Measurements from ENCODE around the gene SHROOM3. TPM values are rescaled to one million over a fixed set of nuclear protein-coding genes. Genes with fewer than 3 reads are reported as not detected.
A peak's percentile ranks its signal among the peaks of the same experiment; 100 is the strongest.

Gene SHROOM3
- total RNA-seq, 1 donor from 2014 or later: 42.7 TPM

DNA sequence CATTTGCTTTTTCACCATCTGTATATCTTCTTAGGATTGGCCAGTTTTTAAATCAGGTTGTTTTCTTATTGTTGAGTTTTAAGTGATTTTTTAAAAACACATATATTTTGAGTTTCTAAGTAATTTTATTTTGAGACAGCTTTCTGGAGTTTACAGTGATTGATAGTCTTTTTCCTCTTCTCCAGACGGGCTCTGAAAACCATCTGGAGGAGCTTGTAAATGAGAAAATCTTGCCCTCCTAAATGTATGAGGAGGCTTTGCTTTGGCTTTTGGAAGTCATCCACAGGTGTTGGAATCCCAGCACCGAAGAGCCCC, 302.7 kb downstream of the SHROOM3 start:
- peak overlapping the region; percentile 82 for H3K27ac Mint-ChIP-seq (ENCODE audit: unreplicated experiment)
- DNase-seq (ENCODE audit: low spot score): no peak
- TF ChIP-seq, protein P1, sequence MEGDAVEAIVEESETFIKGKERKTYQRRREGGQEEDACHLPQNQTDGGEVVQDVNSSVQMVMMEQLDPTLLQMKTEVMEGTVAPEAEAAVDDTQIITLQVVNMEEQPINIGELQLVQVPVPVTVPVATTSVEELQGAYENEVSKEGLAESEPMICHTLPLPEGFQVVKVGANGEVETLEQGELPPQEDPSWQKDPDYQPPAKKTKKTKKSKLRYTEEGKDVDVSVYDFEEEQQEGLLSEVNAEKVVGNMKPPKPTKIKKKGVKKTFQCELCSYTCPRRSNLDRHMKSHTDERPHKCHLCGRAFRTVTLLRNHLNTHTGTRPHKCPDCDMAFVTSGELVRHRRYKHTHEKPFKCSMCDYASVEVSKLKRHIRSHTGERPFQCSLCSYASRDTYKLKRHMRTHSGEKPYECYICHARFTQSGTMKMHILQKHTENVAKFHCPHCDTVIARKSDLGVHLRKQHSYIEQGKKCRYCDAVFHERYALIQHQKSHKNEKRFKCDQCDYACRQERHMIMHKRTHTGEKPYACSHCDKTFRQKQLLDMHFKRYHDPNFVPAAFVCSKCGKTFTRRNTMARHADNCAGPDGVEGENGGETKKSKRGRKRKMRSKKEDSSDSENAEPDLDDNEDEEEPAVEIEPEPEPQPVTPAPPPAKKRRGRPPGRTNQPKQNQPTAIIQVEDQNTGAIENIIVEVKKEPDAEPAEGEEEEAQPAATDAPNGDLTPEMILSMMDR (IDR thresholded peaks at IDR 0.05): no peak
- H3K27me3 Mint-ChIP-seq (ENCODE audit: low read depth): no peaks in the 10 kb centered on the region
- peaks cover 6% of the 10 kb centered on the region for H3K36me3 Mint-ChIP-seq (ENCODE audit: low read depth)
- H3K4me3 Mint-ChIP-seq (ENCODE audit: unreplicated experiment): no peak overlapping the region
- no peaks in the 10 kb centered on the region for H3K9me3 Mint-ChIP-seq (ENCODE audit: low read depth)
- peaks cover 42% of the 10 kb centered on the region for H3K4me1 Mint-ChIP-seq (ENCODE audit: low read depth)

DNA sequence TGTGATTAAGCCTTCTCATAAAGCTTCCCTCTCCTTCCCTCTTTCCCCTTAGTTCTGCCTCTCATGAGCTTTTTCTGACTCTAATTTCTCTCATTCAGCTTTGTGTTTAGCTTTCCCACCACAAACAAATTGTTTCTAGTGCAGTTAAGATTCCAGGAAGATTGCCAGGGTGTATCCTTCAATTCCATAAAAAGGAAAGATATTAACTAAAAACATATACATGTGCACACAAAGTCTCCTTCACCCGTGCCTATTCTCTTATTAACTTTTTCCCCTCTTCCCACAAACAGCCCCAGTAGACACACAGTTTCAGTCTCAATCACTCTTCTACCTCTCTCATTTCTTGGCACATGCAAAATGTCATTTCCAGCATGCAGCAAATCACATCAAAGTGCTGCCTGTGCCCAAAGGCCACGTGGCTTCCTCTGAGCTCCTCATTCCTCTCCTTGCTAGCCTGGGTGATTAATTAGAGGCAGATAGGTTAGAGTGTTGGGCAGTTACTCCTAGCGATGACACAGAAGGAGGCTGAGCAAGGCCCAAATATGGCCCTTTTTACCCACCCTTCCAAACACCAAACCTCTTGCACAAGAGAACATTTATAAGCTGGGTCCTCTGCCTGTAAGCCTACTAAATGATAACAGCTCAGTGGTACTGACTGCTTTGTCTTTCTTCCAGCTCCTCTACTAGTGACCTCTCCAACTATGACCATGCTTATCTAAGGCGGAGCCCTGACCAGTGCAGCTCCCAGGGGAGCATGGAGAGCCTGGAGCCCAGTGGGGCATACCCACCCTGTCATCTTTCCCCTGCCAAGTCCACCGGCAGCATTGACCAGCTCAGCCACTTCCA, 303.3 kb downstream of the SHROOM3 start:
- H3K36me3 Mint-ChIP-seq (ENCODE audit: low read depth): peaks cover 6% of the 10 kb centered on the region
- no peak overlapping the region for H3K4me3 Mint-ChIP-seq (ENCODE audit: unreplicated experiment)
- TF ChIP-seq, protein P1 (IDR thresholded peaks at IDR 0.05): no peak
- H3K27me3 Mint-ChIP-seq (ENCODE audit: low read depth): no peaks in the 10 kb centered on the region
- H3K9me3 Mint-ChIP-seq (ENCODE audit: low read depth): no peaks in the 10 kb centered on the region
- no peak for DNase-seq (ENCODE audit: low spot score)
- H3K27ac Mint-ChIP-seq (ENCODE audit: unreplicated experiment): peak overlapping the region; percentile 82
- peaks cover 44% of the 10 kb centered on the region for H3K4me1 Mint-ChIP-seq (ENCODE audit: low read depth)

DNA sequence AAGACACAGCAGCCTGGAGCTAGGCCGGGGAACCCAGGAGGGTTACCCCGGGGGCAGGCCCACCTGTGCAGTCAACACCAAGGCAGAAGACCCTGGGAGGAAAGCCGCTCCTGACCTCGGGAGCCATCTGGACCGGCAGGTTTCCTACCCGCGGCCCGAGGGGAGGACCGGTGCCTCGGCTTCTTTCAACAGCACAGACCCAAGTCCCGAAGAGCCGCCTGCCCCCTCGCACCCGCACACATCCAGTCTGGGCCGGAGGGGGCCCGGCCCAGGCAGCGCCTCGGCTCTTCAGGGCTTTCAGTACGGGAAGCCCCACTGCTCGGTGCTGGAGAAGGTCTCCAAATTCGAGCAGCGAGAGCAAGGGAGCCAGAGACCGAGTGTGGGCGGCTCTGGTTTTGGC, 305.2 kb downstream of the SHROOM3 start:
- H3K4me1 Mint-ChIP-seq (ENCODE audit: low read depth): peaks cover 59% of the 10 kb centered on the region
- no peak overlapping the region for H3K27ac Mint-ChIP-seq (ENCODE audit: unreplicated experiment)
- no peaks in the 10 kb centered on the region for H3K27me3 Mint-ChIP-seq (ENCODE audit: low read depth)
- H3K36me3 Mint-ChIP-seq (ENCODE audit: low read depth): peaks cover 6% of the 10 kb centered on the region
- no peaks in the 10 kb centered on the region for H3K9me3 Mint-ChIP-seq (ENCODE audit: low read depth)
- no peak for DNase-seq (ENCODE audit: low spot score)
- TF ChIP-seq, protein P1 (IDR thresholded peaks at IDR 0.05): no peak
- no peak overlapping the region for H3K4me3 Mint-ChIP-seq (ENCODE audit: unreplicated experiment)

DNA sequence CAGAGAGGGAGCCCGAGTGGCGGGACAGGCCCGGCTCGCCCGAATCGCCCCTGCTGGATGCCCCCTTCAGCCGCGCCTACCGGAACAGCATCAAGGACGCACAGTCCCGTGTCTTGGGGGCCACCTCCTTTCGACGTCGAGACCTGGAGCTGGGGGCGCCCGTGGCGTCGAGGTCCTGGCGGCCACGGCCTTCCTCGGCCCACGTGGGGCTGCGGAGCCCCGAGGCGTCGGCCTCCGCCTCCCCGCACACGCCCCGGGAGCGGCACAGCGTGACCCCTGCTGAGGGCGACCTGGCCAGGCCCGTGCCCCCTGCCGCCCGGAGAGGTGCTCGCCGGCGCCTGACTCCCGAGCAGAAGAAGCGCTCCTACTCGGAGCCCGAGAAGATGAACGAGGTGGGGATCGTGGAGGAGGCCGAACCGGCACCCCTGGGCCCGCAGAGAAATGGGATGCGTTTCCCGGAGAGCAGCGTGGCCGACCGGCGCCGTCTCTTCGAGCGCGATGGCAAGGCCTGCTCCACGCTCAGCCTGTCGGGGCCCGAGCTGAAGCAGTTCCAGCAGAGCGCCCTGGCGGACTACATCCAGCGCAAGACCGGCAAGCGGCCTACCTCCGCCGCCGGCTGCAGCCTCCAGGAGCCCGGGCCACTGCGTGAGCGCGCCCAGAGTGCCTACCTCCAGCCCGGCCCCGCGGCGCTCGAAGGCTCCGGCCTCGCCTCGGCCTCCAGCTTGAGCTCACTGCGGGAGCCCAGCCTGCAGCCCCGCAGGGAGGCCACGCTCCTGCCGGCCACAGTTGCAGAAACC, 306.0 kb downstream of the SHROOM3 start:
- Mint-ChIP-seq H3K4me1 (ENCODE audit: low read depth) (peaks cover 58% of the 10 kb centered on the region), H3K27me3 (ENCODE audit: low read depth) (no peaks in the 10 kb centered on the region)
- DNase-seq (ENCODE audit: low spot score): no peak

DNA sequence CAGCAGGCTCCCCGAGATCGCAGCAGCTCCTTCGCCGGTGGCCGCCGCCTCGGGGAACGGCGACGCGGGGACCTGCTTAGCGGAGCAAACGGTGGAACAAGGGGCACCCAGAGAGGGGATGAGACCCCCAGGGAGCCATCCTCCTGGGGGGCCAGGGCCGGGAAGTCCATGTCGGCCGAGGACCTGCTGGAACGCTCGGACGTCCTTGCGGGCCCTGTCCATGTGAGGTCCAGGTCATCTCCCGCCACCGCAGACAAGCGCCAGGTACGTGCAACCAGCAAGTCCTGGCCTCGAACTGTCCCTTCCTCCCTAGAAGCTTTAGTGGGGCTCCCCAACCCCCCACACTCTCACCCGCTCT, 306.6 kb downstream of the SHROOM3 start:
- Mint-ChIP-seq H3K27me3 (ENCODE audit: low read depth) (no peaks in the 10 kb centered on the region), H3K36me3 (ENCODE audit: low read depth) (peaks cover 6% of the 10 kb centered on the region), H3K4me1 (ENCODE audit: low read depth) (peaks cover 56% of the 10 kb centered on the region), H3K9me3 (ENCODE audit: low read depth) (no peaks in the 10 kb centered on the region), H3K27ac (ENCODE audit: unreplicated experiment) (no peak overlapping the region), H3K4me3 (ENCODE audit: unreplicated experiment) (no peak overlapping the region)
- no peak for DNase-seq (ENCODE audit: low spot score)
- TF ChIP-seq, protein P1 (IDR thresholded peaks at IDR 0.05): no peak

More for the DNA sequence above, 306.0 kb downstream of the SHROOM3 start:
- Mint-ChIP-seq H3K9me3 (ENCODE audit: low read depth) (no peaks in the 10 kb centered on the region), H3K27ac (ENCODE audit: unreplicated experiment) (no peak overlapping the region), H3K36me3 (ENCODE audit: low read depth) (peaks cover 6% of the 10 kb centered on the region), H3K4me3 (ENCODE audit: unreplicated experiment) (no peak overlapping the region)
- TF ChIP-seq, protein P1 (IDR thresholded peaks at IDR 0.05): no peak

All from chondrocyte (in vitro differentiated cells).